Fibroblast of the aortic adventitia (primary cell): ENCODE data around the gene C1orf159. TPM values are rescaled to one million over a fixed set of nuclear protein-coding genes. Genes with fewer than 3 reads are reported as not detected.

ENCODE experiments used
- DNase-seq: peaks from one replicate; pipeline ENCODE4 v3.0.0-alpha.2; 2010; ENCODE audit warnings: low read depth
- H3K4me3 ChIP-seq: 2 replicates; pipeline ENCODE4 v1.5.1; 2011; ENCODE audit warnings: low read depth, mild to moderate bottlenecking, control low read depth, low read length, moderate library complexity
- CTCF ChIP-seq: IDR thresholded peaks from 2 replicates; pipeline ENCODE4 v1.5.1; 2011; ENCODE audit warnings: mild to moderate bottlenecking, low read length, control low read depth, inconsistent platforms; ENCODE audit not compliant: insufficient read depth
- total RNA-seq: library from RNA; depleted of rRNA; stranded (reverse); fragments of >200 nt; gene quantifications from 2 replicates; pipeline ENCODE4 v1.2.3, GENCODE V29; 2012; ENCODE audit warnings: low replicate concordance

The C1orf159 gene
- total RNA-seq, 1 donor = 7.7 TPM

GRCh38 chr1:1136547-1137230 is 20.8 kb upstream of the C1orf159 start:
- H3K4me3 ChIP-seq = no peak overlapping the region
- TF ChIP-seq CTCF = no peak
- no peak for DNase-seq

DNA sequence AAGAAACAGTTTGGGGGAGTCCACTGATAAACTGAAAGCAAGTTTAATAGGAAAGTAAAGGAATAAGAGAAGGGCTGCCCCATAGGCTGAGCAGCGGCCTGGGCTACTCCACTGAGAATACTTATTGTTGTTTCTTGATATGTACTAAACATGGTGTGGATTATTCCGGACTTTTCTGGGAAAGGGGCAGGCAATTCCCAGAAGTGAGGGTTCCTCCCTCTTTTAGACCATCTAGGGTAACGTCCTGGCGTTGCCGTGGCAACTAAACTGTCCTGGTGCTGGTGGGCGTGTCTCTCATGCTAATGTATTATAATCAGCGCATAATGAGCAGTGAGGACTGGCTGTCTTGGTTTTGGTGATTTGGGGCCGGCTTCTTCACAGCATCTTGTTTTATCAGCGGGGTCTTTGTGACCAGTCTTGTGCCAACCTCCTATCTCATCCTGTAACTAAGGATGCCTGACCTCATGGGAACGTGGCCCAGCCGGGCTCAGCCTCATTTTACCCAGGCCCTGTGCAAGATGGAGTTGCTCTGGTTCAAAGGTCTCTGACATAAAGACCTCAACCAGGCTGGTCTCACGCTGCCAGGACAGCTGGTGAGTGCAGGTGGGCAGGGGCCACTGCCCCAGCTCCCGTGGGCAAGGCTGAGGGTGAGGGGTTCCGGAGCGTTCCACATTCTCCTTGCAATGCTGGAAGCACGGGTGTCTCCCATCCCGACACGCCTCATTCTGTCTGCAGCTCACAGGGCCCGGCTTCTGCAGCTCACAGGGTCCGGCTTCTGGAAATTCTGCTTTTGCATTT is 19.6 kb upstream of the C1orf159 start:
- peak; percentile 27 for DNase-seq
- no peak for TF ChIP-seq CTCF

GRCh38 chr1:1134300-1134970 is 18.5 kb upstream of the C1orf159 start:
- no peak overlapping the region for H3K4me3 ChIP-seq
- no peak for DNase-seq
- no peak for TF ChIP-seq CTCF

More for the DNA sequence above, 19.6 kb upstream of the C1orf159 start:
- H3K4me3 ChIP-seq = no peak overlapping the region

GRCh38 chr1:1132956-1133750 is 17.3 kb upstream of the C1orf159 start:
- TF ChIP-seq CTCF = no peak
- peak; percentile 37 for DNase-seq
- no peak overlapping the region for H3K4me3 ChIP-seq

DNA sequence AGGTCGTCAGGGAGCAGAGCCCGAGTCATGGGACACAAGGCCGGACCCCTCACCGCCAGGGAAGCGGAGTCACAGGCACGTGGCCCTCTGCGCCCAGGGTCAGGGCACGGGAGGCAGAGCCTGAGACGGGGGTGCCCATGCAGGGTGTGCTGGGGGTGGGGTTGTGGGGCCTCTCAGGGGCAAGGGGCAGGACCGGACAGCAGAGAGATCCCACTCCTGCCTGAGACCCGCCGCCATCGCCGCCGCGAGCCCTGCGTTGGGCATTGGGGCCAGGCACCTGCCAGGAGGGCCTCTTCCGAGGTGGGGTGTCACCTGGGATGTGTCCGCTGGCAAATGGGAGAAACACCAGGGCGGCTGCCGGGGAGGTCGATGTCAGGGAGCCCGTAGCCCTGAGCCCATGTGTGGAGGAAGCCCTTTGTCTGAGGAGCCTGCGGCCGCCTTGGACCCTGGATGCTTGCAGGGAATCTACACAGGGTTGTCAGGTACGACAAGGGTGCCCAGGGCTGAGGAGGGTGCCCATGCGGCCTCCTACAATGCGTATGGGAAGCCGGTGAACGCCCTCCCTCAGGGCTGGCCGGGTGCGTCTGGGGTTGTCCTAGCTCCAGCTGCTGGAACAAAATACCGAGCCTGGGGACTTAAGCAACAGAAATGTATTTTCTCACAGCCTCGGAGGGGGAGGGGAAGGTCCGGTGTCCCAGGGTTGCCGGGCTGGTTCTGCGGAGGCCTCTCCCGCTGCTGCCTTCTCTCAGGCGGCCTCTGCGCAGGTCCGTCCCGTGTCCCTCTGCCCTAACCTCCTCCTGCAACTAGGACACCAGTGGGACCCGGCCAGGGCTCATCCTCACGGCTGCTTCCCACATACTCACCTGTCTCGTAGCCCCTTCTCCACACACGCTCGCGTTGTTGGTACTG is 16.4 kb upstream of the C1orf159 start:
- no peak for TF ChIP-seq CTCF
- no peak for DNase-seq
- no peak overlapping the region for H3K4me3 ChIP-seq
